Osteoblast (primary cell): Measurements from ENCODE around the gene ARMC5. TPM values are rescaled to one million over a fixed set of nuclear protein-coding genes. Genes with fewer than 3 reads are reported as not detected.
"Not testable (repeated sequence)": the region's sequence is repeated elsewhere in the genome, so short reads cannot be mapped to it uniquely, and the experiment has no call there.

ENCODE experiments used
- DNase-seq: peaks from one replicate; pipeline ENCODE4 v3.0.0; 2011; ENCODE audit warnings: low spot score, mixed read lengths; ENCODE audit not compliant: insufficient read length; ENCODE audit errors: missing footprints
- H2AFZ ChIP-seq: 2 replicates; pipeline ENCODE4 v1.6.0; 2011; ENCODE audit warnings: mild to moderate bottlenecking, low read length
- H3K27ac ChIP-seq: 2 replicates; pipeline ENCODE4 v1.5.1; 2011; ENCODE audit warnings: mild to moderate bottlenecking, low read depth, low read length, moderate library complexity
- H3K27me3 ChIP-seq: 2 replicates; pipeline ENCODE4 v1.6.0; 2012; ENCODE audit warnings: mild to moderate bottlenecking, control low read depth, inconsistent platforms, low read length, moderate library complexity; ENCODE audit not compliant: insufficient read depth
- H3K36me3 ChIP-seq: 2 replicates; pipeline ENCODE4 v1.5.1; 2011; ENCODE audit warnings: mild to moderate bottlenecking, low read length, control low read depth, moderate library complexity; ENCODE audit not compliant: insufficient read depth
- H3K4me1 ChIP-seq: 2 replicates; pipeline ENCODE4 v1.5.1; 2011; ENCODE audit warnings: mild to moderate bottlenecking, low read length, control low read depth, moderate library complexity; ENCODE audit not compliant: insufficient read depth
- H3K4me2 ChIP-seq: 2 replicates; pipeline ENCODE4 v1.6.0; 2011; ENCODE audit warnings: mild to moderate bottlenecking, low read length; ENCODE audit not compliant: insufficient read depth
- H3K4me3 ChIP-seq: fragments of 200-600 bp; sonication (generic); 3 replicates; pipeline ENCODE4 v1.5.1; 2012; ENCODE audit warnings: mild to moderate bottlenecking, low read length, inconsistent platforms; ENCODE audit not compliant: insufficient read depth
- H3K79me2 ChIP-seq: 2 replicates; pipeline ENCODE4 v1.6.0; 2012; ENCODE audit warnings: mild to moderate bottlenecking, low read length, control low read depth, inconsistent platforms; ENCODE audit not compliant: insufficient read depth
- H3K9me3 ChIP-seq: 2 replicates; pipeline ENCODE4 v1.5.1; 2011; ENCODE audit warnings: low read depth, low read length, control low read depth
- H4K20me1 ChIP-seq: 2 replicates; pipeline ENCODE4 v1.6.0; 2012; ENCODE audit warnings: mild to moderate bottlenecking, low read length, control low read depth; ENCODE audit not compliant: insufficient read depth
- total RNA-seq: library from RNA; depleted of rRNA; stranded (reverse); fragments of >200 nt; gene quantifications from 2 replicates; pipeline ENCODE4 v1.2.3, GENCODE V29; 2012
- TF ChIP-seq, protein P1 (sequence below): IDR thresholded peaks from 2 replicates; pipeline ENCODE4 v1.5.1; 2011; ENCODE audit warnings: mild to moderate bottlenecking, low read depth, low read length, moderate library complexity; ENCODE audit errors: extremely low read depth

Gene ARMC5
- total RNA-seq, 1 donor: 12.7 TPM

DNA sequence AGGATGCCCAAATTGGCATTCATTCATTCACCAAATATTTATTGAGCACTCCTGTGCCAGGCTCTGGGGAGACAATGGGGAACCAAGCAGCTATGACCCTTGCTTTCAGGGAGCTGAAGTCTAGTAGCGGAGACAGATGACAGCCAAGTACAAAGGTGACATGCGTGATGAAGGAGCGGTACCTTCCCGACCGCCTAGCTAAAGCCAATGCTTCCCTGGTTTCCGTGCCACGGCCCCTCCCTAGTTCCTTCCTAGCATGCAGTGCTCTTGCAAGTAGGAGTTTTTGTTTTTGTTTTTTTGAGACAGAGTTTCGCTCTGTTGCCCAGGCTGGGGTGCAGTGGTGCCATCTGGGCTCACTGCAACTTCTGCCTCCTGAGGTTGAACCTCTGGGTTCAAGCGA is 20.4 kb downstream of the ARMC5 start:
- TF ChIP-seq, protein P1, sequence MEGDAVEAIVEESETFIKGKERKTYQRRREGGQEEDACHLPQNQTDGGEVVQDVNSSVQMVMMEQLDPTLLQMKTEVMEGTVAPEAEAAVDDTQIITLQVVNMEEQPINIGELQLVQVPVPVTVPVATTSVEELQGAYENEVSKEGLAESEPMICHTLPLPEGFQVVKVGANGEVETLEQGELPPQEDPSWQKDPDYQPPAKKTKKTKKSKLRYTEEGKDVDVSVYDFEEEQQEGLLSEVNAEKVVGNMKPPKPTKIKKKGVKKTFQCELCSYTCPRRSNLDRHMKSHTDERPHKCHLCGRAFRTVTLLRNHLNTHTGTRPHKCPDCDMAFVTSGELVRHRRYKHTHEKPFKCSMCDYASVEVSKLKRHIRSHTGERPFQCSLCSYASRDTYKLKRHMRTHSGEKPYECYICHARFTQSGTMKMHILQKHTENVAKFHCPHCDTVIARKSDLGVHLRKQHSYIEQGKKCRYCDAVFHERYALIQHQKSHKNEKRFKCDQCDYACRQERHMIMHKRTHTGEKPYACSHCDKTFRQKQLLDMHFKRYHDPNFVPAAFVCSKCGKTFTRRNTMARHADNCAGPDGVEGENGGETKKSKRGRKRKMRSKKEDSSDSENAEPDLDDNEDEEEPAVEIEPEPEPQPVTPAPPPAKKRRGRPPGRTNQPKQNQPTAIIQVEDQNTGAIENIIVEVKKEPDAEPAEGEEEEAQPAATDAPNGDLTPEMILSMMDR: no peak
- Histone ChIP-seq H3K9me3 (no peaks in the 10 kb centered on the region), H3K4me3 (no peak overlapping the region), H2AFZ (no peak overlapping the region), H3K27me3 (peaks cover 3% of the 10 kb centered on the region), H3K4me1 (no peaks in the 10 kb centered on the region), H3K79me2 (peaks cover 2% of the 10 kb centered on the region), H3K27ac (no peak overlapping the region), H3K4me2 (no peak overlapping the region), H4K20me1 (peaks cover 25% of the 10 kb centered on the region), H3K36me3 (peaks cover 30% of the 10 kb centered on the region)
- peak; percentile 80 for DNase-seq

DNA sequence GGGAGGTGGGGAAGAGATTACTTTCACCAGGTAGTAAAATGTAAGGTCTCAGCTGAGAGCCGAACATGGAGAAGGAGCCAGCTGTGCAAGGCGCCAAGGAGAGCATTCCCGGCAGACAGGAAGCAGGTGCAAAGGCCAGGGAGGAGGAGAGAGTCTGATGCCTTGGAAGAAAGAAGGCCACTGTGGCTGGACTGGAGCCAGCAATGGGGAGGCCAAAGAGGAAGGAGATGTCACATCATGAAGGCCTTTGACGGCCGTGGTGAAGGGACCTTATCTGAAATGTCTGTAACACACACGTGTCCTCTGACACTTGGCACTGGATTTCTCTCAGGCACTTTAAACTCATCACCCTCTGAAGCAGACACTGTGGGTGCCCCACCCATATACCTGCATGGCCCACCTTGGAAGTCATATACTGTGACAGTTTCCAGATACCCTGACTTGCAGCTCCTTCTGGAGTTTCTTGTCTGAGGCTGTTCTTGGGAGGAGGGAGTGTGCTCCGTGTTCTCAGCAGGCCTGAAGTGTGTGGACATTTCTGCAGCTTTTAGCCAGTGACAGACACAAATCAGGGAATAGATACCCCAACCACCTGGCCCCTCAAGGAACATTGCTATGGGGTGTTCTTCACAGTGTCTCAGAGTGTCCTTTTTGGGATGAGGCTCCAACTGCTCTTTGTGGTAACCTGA is 21.7 kb downstream of the ARMC5 start:
- Histone ChIP-seq H3K4me1 (no peaks in the 10 kb centered on the region), H2AFZ (no peak overlapping the region), H3K27me3 (peaks cover 12% of the 10 kb centered on the region), H3K36me3 (peaks cover 18% of the 10 kb centered on the region), H3K27ac (no peak overlapping the region), H3K79me2 (no peaks in the 10 kb centered on the region), H4K20me1 (peaks cover 13% of the 10 kb centered on the region), H3K4me3 (no peak overlapping the region), H3K9me3 (no peaks in the 10 kb centered on the region), H3K4me2 (no peak overlapping the region)
- TF ChIP-seq, protein P1: no peak
- peak; percentile 84 for DNase-seq

DNA sequence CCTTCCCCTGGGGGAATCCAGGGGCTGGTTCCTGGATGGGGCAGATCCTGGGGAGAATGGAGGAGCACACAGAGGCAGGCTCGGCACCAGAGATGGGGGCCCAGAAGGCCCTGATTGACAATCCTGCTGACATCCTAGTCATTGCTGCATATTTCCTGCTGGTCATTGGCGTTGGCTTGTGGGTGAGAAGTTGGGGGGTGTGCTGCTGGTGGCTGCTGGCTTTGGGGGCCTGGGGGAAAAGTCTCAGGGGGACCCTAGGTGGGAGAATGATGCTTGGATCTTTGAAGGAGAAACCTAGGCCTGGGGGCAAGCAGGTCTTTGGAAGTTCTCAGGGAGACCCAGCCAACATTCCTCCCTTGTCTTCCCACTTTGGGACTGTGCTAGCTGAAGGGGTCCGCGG is 23.8 kb downstream of the ARMC5 start, which contains the start of gene SLC5A2:
SLC5A2 (plus strand) TSS at position 43 of the 400 bp plus-strand sequence; CDS start at position 57, 14 bp downstream.
- Histone ChIP-seq H3K9me3 (no peaks in the 10 kb centered on the region), H3K36me3 (peaks cover 3% of the 10 kb centered on the region)

DNA sequence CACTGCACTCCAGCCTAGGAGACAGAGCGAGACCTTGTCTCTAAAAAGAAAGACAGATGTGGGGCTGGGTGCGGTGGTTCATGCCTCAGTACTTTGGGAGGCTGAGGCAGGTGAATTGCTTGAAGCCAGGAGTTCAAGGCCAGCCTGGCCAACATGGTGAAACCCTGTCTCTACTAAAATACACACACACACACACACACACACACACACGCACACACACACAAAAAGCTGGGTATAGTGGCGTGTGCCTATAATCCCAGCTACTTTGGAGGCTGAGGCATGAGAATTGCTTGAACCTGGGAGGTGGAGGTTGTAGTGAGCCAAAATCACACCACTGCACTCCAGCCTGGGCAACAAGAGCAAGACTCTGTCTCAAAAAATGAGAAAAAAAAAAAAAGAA is 24.7 kb downstream of the ARMC5 start:
- H3K27me3 ChIP-seq: peaks cover 40% of the 10 kb centered on the region
- not testable (repeated sequence) for H2AFZ ChIP-seq, H4K20me1 ChIP-seq

More for the DNA sequence above, 23.8 kb downstream of the ARMC5 start, which contains the start of gene SLC5A2:
- H2AFZ ChIP-seq: no peak within 1 kb of the TSS
- no peak within 1 kb of the TSS for H3K4me2 ChIP-seq
- H3K4me3 ChIP-seq: no peak within 1 kb of the TSS
- TF ChIP-seq, protein P1: no peak
- H4K20me1 ChIP-seq: no peaks in the 10 kb centered on the region
- no peaks in the 10 kb centered on the region for H3K79me2 ChIP-seq
- peaks cover 8% of the 10 kb centered on the region for H3K4me1 ChIP-seq
- no peak within 1 kb of the TSS for H3K27ac ChIP-seq
- peak; percentile 25 for DNase-seq
- H3K27me3 ChIP-seq: peaks cover 31% of the 10 kb centered on the region

More for the DNA sequence above, 24.7 kb downstream of the ARMC5 start:
- not testable (repeated sequence) for H3K4me2 ChIP-seq, H3K9me3 ChIP-seq, DNase-seq, H3K27ac ChIP-seq, H3K79me2 ChIP-seq, H3K4me3 ChIP-seq, H3K36me3 ChIP-seq, H3K4me1 ChIP-seq
